Activated naive CD8-positive, alpha-beta T cell treated with anti-CD3 and anti-CD28 coated beads, Interleukin-2, amount 50 U/mL, for 16 hours (primary cell): ENCODE data around the gene PHKA1.
"Not testable (repeated sequence)": the region's sequence is repeated elsewhere in the genome, so short reads cannot be mapped to it uniquely, and the experiment has no call there.

Source experiments
- DNase-seq: peaks from one replicate; pipeline ENCODE4 v3.0.0-alpha.2; 2020; ENCODE audit warnings: low read depth, low spot score

The PHKA1 gene

GRCh38 chrX:72713599-72714477 lies at the start of gene PHKA1:
Gene PHKA1, minus strand, starts transcription at chrX:72714306. Its CDS starts 426 bp downstream, at chrX:72713880.
- DNase-seq, result peak; percentile 2

GRCh38 chrX:72760454-72760853 lies 46.3 kb upstream of the PHKA1 start:
- not testable (repeated sequence) for DNase-seq

- DNase-seq, result not testable (repeated sequence)
These were observed 34.4 kb upstream of the PHKA1 start for GRCh38 chrX:72748545-72748944.

GRCh38 chrX:72745546-72745945 lies 31.4 kb upstream of the PHKA1 start:
- DNase-seq, result not testable (repeated sequence)

- DNase-seq, result no peak
These were observed 21.5 kb upstream of the PHKA1 start for GRCh38 chrX:72735561-72735960.

GRCh38 chrX:72733636-72734035 lies 19.5 kb upstream of the PHKA1 start:
- not testable (repeated sequence) for DNase-seq

- no peak for DNase-seq
These were observed 13.7 kb upstream of the PHKA1 start for GRCh38 chrX:72727846-72728245.

GRCh38 chrX:72716766-72717165 lies 2.7 kb upstream of the PHKA1 start:
- DNase-seq, result no peak

- no peak for DNase-seq
These were observed 1.4 kb upstream of the PHKA1 start for GRCh38 chrX:72715546-72715945.

- DNase-seq, result no peak
These were observed 391 bp upstream of the PHKA1 start for GRCh38 chrX:72714478-72714916.

- no peak for DNase-seq
These were observed 976 bp downstream of the PHKA1 start for GRCh38 chrX:72713130-72713529.

- no peak for DNase-seq
These were observed 1.9 kb downstream of the PHKA1 start for GRCh38 chrX:72712094-72712755.

GRCh38 chrX:72705814-72706213 lies 8.3 kb downstream of the PHKA1 start:
- no peak for DNase-seq

GRCh38 chrX:72705111-72705510 lies 9.0 kb downstream of the PHKA1 start:
- no peak for DNase-seq

GRCh38 chrX:72694170-72694569 lies 19.9 kb downstream of the PHKA1 start:
- DNase-seq, result no peak

- no peak for DNase-seq
These were observed 20.6 kb downstream of the PHKA1 start for GRCh38 chrX:72693477-72693876.

- DNase-seq, result no peak
These were observed 26.7 kb downstream of the PHKA1 start for GRCh38 chrX:72687396-72687795.

- no peak for DNase-seq
These were observed 28.2 kb downstream of the PHKA1 start for GRCh38 chrX:72685810-72686456.

- no peak for DNase-seq
These were observed 29.1 kb downstream of the PHKA1 start for GRCh38 chrX:72685018-72685417.

GRCh38 chrX:72683631-72684030 lies 30.5 kb downstream of the PHKA1 start:
- DNase-seq, result no peak

- DNase-seq, result no peak
These were observed 37.6 kb downstream of the PHKA1 start for GRCh38 chrX:72676465-72676864.

GRCh38 chrX:72673951-72674350 lies 40.2 kb downstream of the PHKA1 start:
- not testable (repeated sequence) for DNase-seq
